Breast epithelium (tissue), 4 donors: ENCODE data around the gene TMEM151B. TPM values are rescaled to one million over a fixed set of nuclear protein-coding genes. Genes with fewer than 3 reads are reported as not detected.
"Not testable (repeated sequence)": the region's sequence is repeated elsewhere in the genome, so short reads cannot be mapped to it uniquely, and the experiment has no call there.

ENCODE experiments used
- DNase-seq, 2 donors: peaks; one replicate each; pipeline ENCODE4 v3.0.0-alpha.2; 2019; ENCODE audit warnings: low spot score in 2 of 2
- H3K27ac ChIP-seq, 2 donors: fragments of 200-600 bp; sonication (generic) in 1 of 2; one replicate each; pipeline ENCODE4 v1.5.1; 2016 to 2019; ENCODE audit warnings: mild to moderate bottlenecking in 1 of 2
- H3K27me3 ChIP-seq, 2 donors: fragments of 200-600 bp; sonication (generic) in 1 of 2; one replicate each; pipeline versions ENCODE4 v1.5.1 to v1.6.0; 2017 to 2019; ENCODE audit warnings: control low read depth in 1 of 2, mild to moderate bottlenecking in 1 of 2
- H3K36me3 ChIP-seq: fragments of 200-600 bp; one replicate; pipeline ENCODE4 v1.5.1; 2019
- H3K4me1 ChIP-seq, 2 donors: fragments of 200-600 bp; sonication (generic); one replicate each; pipeline ENCODE4 v1.5.1; 2016 to 2019; ENCODE audit warnings: control low read depth in 1 of 2
- H3K4me3 ChIP-seq, 3 donors: fragments of 200-600 bp; sonication (generic); 1 replicate in 2 of 3; 2 replicates in 1 of 3; pipeline ENCODE4 v1.5.1; 2016 to 2019; ENCODE audit warnings: mild to moderate bottlenecking in 3 of 3, moderate library complexity in 2 of 3
- H3K9me3 ChIP-seq, 2 donors: fragments of 200-600 bp; sonication (generic) in 1 of 2; one replicate each; pipeline ENCODE4 v1.5.1; 2016 to 2019; ENCODE audit warnings: control low read depth in 1 of 2
- CTCF ChIP-seq, 3 donors: fragments of 450-650 bp; IDR thresholded peaks; one replicate each; pipeline ENCODE4 v1.5.1; 2016 to 2017; ENCODE audit warnings: antibody characterized with exemption in 3 of 3, mild to moderate bottlenecking in 3 of 3, moderate library complexity in 3 of 3
- POLR2A ChIP-seq: fragments of 450-650 bp; IDR thresholded peaks from one replicate; pipeline ENCODE4 v1.6.1; 2016; ENCODE audit warnings: antibody characterized with exemption, mild to moderate bottlenecking, moderate library complexity
- POLR2AphosphoS5 ChIP-seq, 3 donors: sonication (generic); formaldehyde crosslinking; IDR thresholded peaks; one replicate each; pipeline ENCODE4 v1.6.1; 2017; ENCODE audit warnings: antibody characterized with exemption in 3 of 3
- intact Hi-C: fragments of 100-400 bp; cut with DNase I; formaldehyde crosslinking; loops from one replicate; pipeline ENCODE4 v1.15.1; 2023; ENCODE audit warnings: low total_unique reads
- total RNA-seq, 3 donors: library from RNA; depleted of rRNA; stranded (reverse); fragments of >200 nt; gene quantifications; one replicate each; pipeline ENCODE4 v1.1.0, GENCODE V29; 2016

The TMEM151B gene
- total RNA-seq, 3 donors from 2014 or later, result 0.15 TPM; not detected in 2

DNA sequence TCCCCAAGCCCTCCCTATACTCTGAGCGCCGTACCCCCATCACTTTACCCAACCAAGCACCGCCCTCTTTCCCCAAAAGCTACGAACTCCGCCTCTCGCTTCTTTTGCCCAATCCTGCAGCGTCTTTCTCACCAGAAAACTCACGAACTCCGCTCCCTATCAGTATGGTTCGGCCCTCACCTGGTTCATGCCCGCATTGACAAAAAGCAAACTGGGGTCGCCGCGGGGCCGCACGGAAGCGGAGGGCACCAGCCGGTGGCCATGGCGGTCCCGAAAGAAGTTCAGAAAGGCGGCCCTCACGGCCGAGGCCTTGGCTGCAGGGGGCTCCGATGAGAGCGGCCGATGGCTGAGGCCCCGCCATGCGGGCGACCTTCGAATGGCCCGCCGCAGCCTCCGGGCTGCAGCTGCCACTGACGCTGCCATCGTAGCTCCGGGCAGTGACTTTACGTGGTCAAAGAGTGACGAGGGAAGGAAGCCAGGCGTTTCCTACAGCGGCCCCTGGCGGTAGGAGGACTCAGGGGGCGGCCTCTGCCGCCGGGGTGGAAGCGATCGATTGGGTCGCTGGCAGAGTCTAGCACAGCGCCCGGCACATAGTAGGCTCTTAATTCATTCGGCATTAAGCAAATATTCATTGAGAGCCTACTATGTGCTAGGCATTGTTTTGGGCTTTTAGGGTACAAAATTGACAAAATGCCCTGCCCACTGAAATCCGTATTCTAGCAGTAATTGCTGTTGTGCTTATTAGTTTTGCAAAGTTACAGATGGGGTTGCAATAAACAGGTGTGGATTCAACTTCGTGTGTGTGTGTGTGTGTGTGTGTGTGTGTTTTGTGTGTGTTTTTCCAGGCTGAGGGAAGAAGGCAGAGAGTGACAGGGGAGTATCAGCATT, 42.9 kb downstream of the TMEM151B start, which contains the start of gene AARS2:
AARS2 (minus strand) TSS at position 447 of the 888 bp plus-strand sequence; CDS start at position 423, 24 bp downstream.
- TF ChIP-seq POLR2AphosphoS5 (IDR thresholded peaks at IDR 0.05) (peak in 2 of 3 donors; percentile 55 to 62), CTCF (IDR thresholded peaks at IDR 0.05) (peak; percentile 66 to 91 (median 87)), POLR2A (peak; percentile 23)
- Histone ChIP-seq H3K9me3 (no peaks in the 10 kb centered on the region), H3K4me3 (peak within 1 kb of the TSS; percentile 88 to 100 (median 95)), H3K27me3 (no peaks in the 10 kb centered on the region), H3K27ac (peak within 1 kb of the TSS; percentile 85 to 87), H3K4me1 (peaks cover 3 to 7% of the 10 kb centered on the region in 2 donors), H3K36me3 (no peaks in the 10 kb centered on the region)
- intact Hi-C loops, result no loop called here
- DNase-seq, result peak; percentile 61 to 87

DNA sequence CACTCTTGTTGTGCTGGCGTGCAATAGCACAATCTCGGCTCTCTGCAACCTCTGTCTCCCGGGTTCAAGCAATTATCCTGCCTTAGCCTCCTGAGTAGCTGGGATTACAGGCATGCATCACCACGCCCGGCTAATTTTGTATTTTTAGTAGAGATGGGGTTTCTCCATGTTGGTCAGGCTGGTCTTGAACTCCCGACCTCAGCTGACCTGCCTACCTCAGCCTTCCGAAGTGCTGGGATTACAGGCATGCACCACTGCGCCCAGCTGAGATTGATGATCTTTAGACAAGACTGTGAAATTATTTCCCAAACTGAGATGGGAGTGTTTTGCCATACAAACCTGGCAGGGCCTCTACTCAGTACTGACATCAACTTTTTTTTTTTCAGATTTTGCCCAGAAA, 44.4 kb downstream of the TMEM151B start:
- H3K27ac ChIP-seq, H3K36me3 ChIP-seq, H3K27me3 ChIP-seq, H3K4me3 ChIP-seq, DNase-seq, H3K4me1 ChIP-seq, H3K9me3 ChIP-seq, intact Hi-C loops: not testable (repeated sequence)

- peaks cover 3 to 7% of the 10 kb centered on the region in 2 donors for H3K4me1 ChIP-seq
- no peak overlapping the region for H3K27ac ChIP-seq
- no peak overlapping the region for H3K4me3 ChIP-seq
- H3K27me3 ChIP-seq, result no peaks in the 10 kb centered on the region
- H3K36me3 ChIP-seq, result no peaks in the 10 kb centered on the region
- intact Hi-C loops, result no loop called here
- no peak for TF ChIP-seq CTCF (IDR thresholded peaks at IDR 0.05)
- TF ChIP-seq POLR2A, result no peak
- TF ChIP-seq POLR2AphosphoS5 (IDR thresholded peaks at IDR 0.05), result no peak
- DNase-seq, result no peak
- no peaks in the 10 kb centered on the region for H3K9me3 ChIP-seq
Measured at GRCh38 chr6:44315516-44315915, 45.3 kb downstream of the TMEM151B start.

DNA sequence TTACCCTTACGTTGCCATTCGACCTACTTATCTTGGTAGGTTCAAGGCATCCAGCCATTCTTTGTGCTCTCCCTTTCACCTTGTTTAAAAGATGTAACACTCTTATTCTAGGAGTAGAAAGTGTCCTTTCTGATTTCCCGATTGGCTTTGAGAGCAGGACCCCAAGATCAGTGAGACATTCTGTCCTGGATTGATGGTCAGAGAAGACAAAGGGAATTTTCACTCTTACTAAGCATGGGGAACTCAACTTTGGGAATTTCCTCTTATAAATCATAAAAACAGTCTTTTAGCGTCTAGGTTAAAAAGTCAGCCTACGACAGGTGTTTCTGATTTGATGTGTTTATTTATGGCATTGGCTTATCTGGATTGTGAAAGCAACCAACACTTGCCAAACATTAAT, 45.7 kb downstream of the TMEM151B start:
- no peak for DNase-seq
- TF ChIP-seq CTCF (IDR thresholded peaks at IDR 0.05), result no peak
- TF ChIP-seq POLR2A, result no peak
- TF ChIP-seq POLR2AphosphoS5 (IDR thresholded peaks at IDR 0.05), result no peak
- Histone ChIP-seq H3K9me3 (no peaks in the 10 kb centered on the region), H3K4me3 (no peak overlapping the region), H3K4me1 (peaks cover 3 to 7% of the 10 kb centered on the region in 2 donors), H3K27ac (no peak overlapping the region), H3K36me3 (no peaks in the 10 kb centered on the region), H3K27me3 (no peaks in the 10 kb centered on the region)
- intact Hi-C loops, result no loop called here

DNA sequence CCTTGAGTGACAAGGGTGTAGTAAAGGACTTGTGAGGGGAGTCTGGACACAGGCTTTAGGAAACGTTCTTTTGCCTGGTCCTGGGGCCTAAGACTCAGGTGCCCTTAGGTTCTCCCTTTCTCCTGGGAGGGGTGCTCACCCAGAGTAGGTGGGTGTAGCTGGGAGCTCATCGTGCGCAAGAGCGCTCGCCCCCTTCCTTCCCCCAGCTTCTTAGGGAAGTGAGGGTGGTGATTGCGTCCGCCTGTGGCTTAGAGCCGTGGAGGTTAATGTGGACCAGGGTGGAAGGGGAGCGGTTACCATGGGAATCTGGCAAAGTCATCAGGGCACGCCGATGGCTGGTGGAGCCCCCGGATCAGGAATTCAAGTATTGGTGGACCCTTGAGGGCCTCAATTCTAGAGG, 46.2 kb downstream of the TMEM151B start:
- Histone ChIP-seq H3K4me3 (no peak overlapping the region), H3K27ac (no peak overlapping the region), H3K27me3 (no peaks in the 10 kb centered on the region), H3K36me3 (no peaks in the 10 kb centered on the region), H3K9me3 (no peaks in the 10 kb centered on the region), H3K4me1 (peaks cover 3 to 7% of the 10 kb centered on the region in 2 donors)
- intact Hi-C loops, result no loop called here
- no peak for DNase-seq
- no peak for TF ChIP-seq POLR2A
- TF ChIP-seq CTCF (IDR thresholded peaks at IDR 0.05), result no peak

- H3K27ac ChIP-seq, H3K4me1 ChIP-seq, DNase-seq, H3K36me3 ChIP-seq, H3K4me3 ChIP-seq, H3K27me3 ChIP-seq, intact Hi-C loops, H3K9me3 ChIP-seq: not testable (repeated sequence)
Measured at GRCh38 chr6:44317136-44317631, 46.9 kb downstream of the TMEM151B start.
